M059J (cell line): Measurements from ENCODE around the gene SH3GL2. TPM values are rescaled to one million over a fixed set of nuclear protein-coding genes. Genes with fewer than 3 reads are reported as not detected.
"Not testable (repeated sequence)": the region's sequence is repeated elsewhere in the genome, so short reads cannot be mapped to it uniquely, and the experiment has no call there.

Experiments
- DNase-seq: peaks from one replicate; pipeline ENCODE4 v3.0.0-alpha.2; 2012; ENCODE audit warnings: low read depth
- total RNA-seq: library from RNA; depleted of rRNA; stranded (reverse); fragments of >200 nt; shearing (Covaris generic); gene quantifications from 2 replicates; pipeline ENCODE4 v1.2.3, GENCODE V29; 2014

The SH3GL2 gene
- total RNA-seq, 1 experiment from 2014 or later, result 11.2 TPM

DNA sequence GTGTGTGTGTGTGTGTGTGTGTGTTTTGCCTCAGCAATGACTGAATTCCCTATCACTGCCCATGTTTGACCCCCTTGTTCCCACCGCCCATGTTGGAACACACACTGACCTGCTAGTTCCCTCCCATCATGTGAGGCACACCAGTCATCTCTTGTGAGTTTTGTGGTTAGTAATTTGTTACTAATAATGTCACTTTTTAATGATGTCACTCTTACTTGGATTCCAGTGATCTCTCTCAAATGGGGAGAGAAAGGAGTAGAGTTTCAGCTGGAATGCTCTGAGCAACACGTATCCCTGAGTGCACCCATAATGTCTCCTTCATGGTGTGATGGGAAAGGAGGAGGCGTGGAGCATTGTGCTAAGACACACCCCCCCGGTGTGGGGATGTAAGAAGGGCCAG lies 172.6 kb downstream of the SH3GL2 start:
- DNase-seq, result peak; percentile 39

GRCh38 chr9:17752021-17752420 lies 173.2 kb downstream of the SH3GL2 start:
- no peak for DNase-seq

GRCh38 chr9:17757816-17758215 lies 178.9 kb downstream of the SH3GL2 start:
- peak; percentile 63 for DNase-seq

GRCh38 chr9:17760250-17760649 lies 181.4 kb downstream of the SH3GL2 start:
- no peak for DNase-seq

DNA sequence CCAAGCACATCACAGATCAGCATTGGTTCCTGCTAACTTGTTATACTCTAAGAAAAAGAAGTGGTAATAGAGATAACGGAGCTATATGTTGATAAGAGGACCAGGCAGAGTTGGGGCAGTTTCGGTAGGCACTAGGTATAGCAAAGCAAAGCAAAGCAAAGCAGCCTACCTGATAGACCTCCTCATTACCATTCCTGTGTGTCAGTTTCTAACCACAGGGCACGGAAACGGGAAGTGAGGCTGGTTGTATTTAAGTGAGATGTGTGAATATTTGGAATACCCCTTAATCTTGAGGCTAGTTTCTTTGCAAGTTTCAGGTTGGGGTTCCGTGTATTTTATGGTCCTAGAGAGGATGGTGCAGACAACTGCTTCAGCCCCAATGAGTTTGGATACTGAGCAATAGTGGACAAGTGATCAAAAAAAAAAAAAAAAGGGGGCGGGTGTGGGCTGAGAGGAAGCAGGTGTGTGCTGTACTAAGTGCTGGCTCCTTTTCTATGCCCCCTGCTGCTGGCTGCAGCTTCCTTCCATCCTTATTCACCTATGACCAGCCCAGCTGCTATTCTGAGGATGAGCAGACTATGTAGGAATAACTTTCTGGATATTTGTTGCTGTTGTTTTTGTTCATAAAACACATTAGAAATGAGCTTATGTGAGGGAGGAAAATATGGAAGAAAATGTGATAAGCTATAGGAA lies 183.3 kb downstream of the SH3GL2 start:
- DNase-seq, result no peak

- DNase-seq, result no peak
Measured at GRCh38 chr9:17764306-17764705, 185.4 kb downstream of the SH3GL2 start.

DNA sequence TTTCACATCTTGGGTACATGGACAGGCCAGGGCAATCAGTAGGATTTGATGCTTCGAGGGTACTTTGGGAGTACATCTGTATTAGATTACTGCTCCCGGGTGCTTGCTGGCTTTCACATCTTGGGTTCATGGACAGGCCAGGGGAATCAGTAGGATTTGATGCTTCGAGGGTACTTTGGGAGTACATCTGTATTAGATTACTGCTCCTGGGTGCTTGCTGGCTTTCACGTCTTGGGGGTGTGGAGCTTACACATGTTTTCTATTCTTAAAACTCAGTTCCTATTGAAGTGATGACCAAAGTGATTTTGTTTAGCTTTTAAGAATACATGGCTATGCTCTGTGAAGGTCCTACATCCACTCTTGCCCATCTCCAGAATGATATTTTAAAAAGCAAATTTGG lies 186.3 kb downstream of the SH3GL2 start:
- DNase-seq, result not testable (repeated sequence)

DNA sequence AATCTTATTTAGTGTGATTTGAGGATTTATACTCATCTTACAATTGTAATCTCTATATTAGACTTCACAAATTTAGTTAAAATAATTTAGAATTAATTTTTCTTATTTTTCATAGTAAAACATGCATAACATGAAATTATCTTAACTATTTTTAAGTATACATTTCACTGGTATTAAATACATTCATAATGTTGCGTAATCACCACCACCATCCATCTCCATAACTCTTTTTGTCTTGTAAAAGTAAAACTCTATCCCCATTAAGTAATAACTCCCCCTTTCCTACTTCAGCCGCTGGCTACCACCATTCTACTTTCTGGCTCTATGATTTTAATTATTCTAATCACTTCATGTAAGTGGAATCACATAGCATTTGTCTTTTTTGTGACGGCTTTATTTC lies 193.4 kb downstream of the SH3GL2 start:
- no peak for DNase-seq

GRCh38 chr9:17775656-17776055 lies 196.8 kb downstream of the SH3GL2 start:
- no peak for DNase-seq

DNA sequence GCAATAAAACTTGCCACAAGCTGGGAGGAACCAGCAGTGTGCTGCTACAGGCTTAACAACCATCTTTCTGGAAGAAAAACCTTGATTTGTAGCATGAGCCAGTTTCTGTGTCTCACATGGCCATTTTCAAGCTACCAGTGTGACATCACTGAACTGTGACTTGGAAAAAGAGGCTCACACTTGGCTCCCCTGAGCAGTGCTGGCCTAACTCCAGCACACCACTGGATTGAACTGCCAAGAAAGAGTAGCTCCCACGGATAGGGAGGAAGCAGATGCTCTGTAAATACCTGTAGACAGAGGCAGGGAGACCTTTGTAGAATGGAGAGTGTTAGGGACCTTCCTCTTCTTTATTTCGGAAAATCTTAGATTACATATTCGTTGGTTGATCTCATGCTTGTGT lies 197.9 kb downstream of the SH3GL2 start:
- DNase-seq, result peak; percentile 28

DNA sequence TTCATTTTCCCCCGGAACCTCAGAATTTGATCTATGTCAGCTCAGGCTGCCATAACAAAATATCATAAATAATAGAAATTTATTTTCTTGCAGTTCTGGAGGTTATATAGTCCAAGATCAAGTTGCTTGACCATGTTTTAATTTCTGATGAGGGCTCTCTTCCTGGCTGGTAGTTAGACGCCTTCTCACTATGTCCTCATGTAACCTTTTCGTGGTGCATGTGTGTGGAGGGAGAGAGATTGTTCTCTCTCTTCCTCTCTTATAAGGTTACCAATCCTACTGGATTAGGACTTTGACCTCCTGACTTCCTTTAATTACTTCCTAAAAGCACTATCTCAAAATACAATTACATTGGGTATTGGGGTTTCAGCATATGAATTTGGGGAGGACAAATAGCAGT lies 198.6 kb downstream of the SH3GL2 start:
- no peak for DNase-seq

DNA sequence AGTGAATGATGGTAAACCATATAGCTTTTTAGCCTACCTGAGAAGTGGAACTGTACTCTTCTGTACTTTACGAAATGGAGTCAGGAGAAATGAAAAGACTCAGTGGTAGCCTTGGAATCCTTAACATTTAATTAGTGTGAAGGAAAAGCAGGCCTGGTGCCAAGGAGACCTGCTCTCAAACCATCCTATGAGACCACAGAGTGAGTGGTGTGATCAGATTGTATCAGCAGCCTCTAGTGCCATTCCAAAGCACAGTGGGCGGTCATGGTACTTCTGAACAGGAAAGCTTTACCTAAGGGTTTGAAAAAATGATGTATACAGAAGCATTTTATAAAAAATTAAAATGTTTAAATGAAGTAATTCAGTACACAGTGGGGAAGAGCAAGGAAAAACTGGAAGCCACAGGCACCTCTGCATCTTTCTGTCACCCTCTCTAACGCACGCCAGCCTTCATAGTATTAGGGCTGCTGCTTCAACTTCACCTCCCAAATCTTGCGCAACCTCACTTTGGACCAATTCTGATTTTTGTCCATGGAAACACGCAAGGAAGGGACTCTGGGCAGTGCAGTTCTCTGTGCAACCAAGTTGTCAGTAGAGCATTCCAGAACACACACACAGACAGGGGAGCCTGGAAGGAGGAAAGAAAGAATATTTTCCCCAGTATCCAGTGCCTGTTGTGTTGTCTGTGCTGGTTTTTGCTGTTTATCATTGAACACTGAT lies 203.7 kb downstream of the SH3GL2 start:
- DNase-seq, result peak; percentile 36

DNA sequence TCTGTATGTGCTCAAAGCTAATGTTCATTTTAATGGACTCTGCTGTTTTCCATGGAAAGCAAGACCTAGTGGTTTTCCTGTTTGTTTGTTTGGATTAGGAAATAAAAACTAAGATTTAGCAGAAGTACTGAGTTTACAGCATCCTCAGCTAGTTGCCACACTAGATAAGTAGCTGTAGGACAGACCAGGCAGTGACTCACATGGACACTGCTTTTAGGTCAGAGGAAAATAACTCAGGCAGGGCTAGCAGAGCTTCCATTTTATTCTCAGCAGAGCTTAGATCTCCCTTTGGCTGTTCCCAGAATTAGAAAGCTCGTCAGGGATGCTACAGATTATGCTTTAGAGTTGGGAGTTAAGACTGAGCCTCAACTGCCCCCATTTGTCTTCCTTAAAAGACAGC lies 204.4 kb downstream of the SH3GL2 start:
- peak; percentile 53 for DNase-seq

DNA sequence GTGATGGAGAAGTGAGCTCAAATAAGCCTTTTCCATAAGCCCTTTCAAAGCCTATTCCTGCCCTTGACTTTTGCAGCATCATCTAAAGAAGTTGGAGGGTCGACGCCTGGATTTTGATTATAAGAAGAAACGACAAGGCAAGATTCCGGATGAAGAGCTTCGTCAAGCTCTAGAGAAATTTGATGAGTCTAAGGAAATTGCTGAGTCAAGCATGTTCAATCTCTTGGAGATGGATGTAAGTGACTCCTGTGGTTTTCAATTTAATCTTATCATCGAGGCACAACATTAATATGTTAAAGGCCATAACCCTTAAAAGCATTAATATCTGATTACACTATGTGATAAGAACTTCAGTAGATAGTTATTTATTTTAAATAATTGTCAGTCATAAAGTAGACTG lies 210.4 kb downstream of the SH3GL2 start:
- DNase-seq, result no peak

DNA sequence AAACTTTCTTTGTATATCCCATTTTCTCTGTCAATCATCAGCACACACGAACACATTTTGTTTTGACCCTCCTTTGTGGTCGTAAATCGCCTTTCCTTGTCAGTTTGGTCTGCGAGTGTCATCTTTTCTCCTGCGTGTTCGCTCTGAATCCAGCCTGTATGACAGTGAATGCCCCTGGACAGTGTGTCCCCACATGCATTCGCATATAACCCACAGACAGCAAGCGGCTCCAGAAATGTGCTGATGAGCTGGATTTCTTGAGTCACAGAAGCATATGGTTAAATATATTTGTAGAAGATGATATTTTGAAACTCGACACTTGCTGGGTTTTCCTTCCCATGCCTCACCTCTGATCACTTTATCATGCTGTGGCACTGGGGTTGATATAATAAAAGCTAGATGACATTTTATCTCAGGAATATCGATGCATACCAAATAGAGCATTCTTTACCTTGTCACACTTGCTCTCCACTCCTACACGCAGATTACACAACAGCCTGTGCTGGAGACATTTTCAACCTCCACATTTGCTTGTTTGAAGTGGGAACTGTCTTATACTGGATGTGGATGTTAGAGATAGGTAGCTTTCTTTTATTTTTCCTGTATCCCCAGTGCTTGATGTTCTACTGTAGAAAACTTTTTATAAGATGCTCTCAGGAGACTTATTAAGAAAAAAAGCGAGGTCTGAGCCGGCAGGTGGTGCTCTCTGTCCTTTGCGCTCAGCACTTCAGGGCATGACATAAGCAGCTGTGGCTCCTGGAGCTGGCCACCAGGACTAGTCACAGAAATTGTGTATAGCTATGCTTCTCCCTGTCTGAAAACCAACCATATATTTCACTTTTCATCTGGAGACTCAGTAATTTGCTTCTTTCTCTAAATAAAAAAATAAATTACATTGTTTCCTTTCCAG lies 215.1 kb downstream of the SH3GL2 start:
- DNase-seq, result peak; percentile 39

DNA sequence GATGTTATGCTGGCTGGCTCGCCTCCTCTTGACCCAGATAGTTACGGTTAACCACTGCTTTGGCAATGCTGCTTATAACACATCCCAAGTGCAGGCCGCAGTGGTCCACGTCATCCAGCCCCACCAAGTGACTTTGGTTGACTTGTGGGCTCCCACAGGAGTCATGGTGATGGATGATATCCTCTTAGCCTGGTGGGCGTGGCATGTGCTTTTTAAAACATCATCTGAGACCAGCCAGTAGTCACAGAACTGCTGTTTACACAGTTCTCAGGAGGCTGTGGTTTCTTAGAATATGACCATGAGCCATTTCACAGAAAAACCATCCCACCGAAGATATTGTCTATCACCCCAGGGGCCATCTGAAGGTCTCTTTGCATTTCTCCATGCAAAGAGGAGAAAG lies 216.9 kb downstream of the SH3GL2 start:
- DNase-seq, result peak; percentile 65

- DNase-seq, result peak; percentile 74
Measured at GRCh38 chr9:17799369-17799768, 220.5 kb downstream of the SH3GL2 start.

- DNase-seq, result no peak
Measured at GRCh38 chr9:17800418-17800817, 221.6 kb downstream of the SH3GL2 start.

DNA sequence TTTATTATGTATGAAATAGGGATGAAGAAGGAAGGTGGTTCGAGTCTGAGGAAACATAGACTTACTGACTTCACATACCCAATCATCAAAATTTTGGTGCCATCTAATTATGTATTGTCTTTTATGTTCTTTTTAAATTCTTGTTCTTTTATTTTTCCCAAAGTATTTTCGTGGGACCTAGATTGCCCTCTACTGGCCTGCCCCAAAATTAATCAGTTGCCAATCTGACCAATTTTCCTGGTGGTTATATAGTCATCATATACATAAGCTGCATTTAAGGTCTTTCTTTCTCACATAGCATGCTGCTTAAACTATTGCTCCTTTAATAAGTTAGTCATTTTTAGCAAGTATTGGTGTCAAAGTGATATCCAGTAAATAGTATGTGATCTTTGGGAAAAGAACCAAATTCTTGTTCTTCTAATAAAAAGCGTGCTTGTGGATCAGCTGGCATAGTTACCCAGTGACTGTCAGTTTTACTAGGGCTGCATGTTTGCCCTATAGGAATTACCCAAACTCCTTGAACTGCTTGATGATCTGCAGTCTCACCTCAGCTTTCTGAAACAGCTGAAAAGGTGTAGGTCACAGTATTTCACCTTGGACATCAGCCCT lies 223.5 kb downstream of the SH3GL2 start:
- DNase-seq, result peak; percentile 22

DNA sequence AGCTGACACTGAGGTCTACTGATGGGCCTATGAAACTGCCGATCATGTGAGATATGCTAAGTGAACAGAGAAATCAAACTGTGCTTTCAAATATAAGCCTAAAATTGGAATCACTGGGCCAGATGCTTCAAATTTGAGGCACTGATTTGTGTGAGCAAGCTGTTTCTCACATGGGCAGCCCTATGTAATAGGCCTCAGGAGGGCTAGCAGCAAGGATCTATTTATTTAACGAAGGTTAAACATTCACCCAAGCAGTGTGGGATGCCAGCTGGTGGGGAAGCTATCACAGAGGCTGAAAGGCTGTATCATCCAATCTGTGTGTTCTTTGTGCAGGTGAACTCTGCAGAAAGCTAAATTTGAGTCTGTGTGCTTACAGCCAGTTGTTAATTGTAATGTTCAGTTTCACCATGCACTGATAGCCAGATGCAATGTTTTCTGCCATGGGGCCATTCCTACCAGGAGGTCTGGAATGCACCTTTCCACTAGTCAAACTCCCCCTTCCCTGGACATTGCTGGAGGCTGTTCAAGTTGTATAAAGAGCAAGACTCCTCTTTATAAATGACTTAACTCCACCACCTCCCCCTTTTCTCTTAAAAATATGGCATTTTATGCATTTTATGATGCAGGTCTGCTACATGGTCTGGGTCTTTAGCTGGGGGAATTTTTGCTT lies 228.9 kb downstream of the SH3GL2 start:
- DNase-seq, result no peak

DNA sequence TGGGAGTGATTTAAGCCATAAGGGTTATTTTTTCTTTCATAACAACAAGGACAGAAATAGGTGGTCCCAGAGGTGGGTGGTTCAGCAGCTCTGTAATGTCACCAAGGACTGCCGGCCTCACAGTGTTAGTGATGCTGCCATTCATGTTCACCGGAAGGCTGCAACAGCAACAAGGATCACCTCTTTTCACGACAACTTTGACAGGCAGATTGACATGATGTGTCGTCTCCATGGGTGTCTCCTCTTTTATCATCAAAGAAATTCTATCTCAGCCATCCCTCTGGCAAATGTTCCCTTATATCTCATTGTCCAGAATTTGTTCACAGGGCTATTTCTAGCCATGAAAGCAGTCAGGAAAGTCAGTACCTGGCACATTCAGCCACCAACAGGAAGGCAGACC lies 231.5 kb downstream of the SH3GL2 start:
- no peak for DNase-seq
